Thoracic aorta (tissue), 2 donors: Measurements from ENCODE around the gene FRMPD4. TPM values are rescaled to one million over a fixed set of nuclear protein-coding genes. Genes with fewer than 3 reads are reported as not detected.
"Not testable (repeated sequence)": the region's sequence is repeated elsewhere in the genome, so short reads cannot be mapped to it uniquely, and the experiment has no call there.

Experiments
- ATAC-seq: fragments of 150-250 bp; one replicate; pipeline ENCODE4 v1.8.0; 2017; ENCODE audit warnings: low read depth; ENCODE audit not compliant: insufficient number of reproducible peaks, low FRiP score
- DNase-seq: peaks from one replicate; pipeline ENCODE4 v3.0.0-alpha.2; 2020; ENCODE audit warnings: low spot score
- H3K27ac ChIP-seq, 2 donors: fragments of 200-600 bp; sonication (generic); 1 replicate in 1 of 2; 2 replicates in 1 of 2; pipeline ENCODE4 v1.5.1; 2016; ENCODE audit warnings: mild to moderate bottlenecking in 2 of 2, moderate library complexity in 2 of 2
- H3K27me3 ChIP-seq: fragments of 200-600 bp; sonication (generic); replicated peaks from 2 replicates; pipeline ENCODE4 v1.6.0; 2016; ENCODE audit warnings: mild to moderate bottlenecking; ENCODE audit not compliant: insufficient read depth
- H3K36me3 ChIP-seq: fragments of 200-600 bp; sonication (generic); one replicate; pipeline ENCODE4 v1.5.1; 2016
- H3K4me1 ChIP-seq, 2 donors: fragments of 200-600 bp; sonication (generic); 1 replicate in 1 of 2; 2 replicates in 1 of 2; pipeline versions ENCODE4 v1.5.1 to v1.6.0; 2016; ENCODE audit warnings: low read depth in 2 of 2, mild to moderate bottlenecking in 1 of 2; ENCODE audit not compliant: control insufficient read depth in 1 of 2
- H3K4me3 ChIP-seq: fragments of 200-600 bp; sonication (generic); 2 replicates; pipeline ENCODE4 v1.5.1; 2016; ENCODE audit warnings: mild to moderate bottlenecking
- H3K9me3 ChIP-seq: fragments of 200-600 bp; sonication (generic); 2 replicates; pipeline ENCODE4 v1.5.1; 2016
- total RNA-seq, 2 donors: library from RNA; depleted of rRNA; stranded (reverse); fragments of >200 nt; gene quantifications; one replicate each; pipeline versions ENCODE4 v1.1.0 to v1.2.3, GENCODE V29; 2016
- TF ChIP-seq, protein P1 (sequence below): fragments of 200-600 bp; sonication (generic); IDR thresholded peaks from one replicate; pipeline ENCODE4 v1.5.1; 2019; ENCODE audit warnings: antibody characterized with exemption

FRMPD4 gene
- total RNA-seq, 2 donors from 2014 or later: not detected

DNA sequence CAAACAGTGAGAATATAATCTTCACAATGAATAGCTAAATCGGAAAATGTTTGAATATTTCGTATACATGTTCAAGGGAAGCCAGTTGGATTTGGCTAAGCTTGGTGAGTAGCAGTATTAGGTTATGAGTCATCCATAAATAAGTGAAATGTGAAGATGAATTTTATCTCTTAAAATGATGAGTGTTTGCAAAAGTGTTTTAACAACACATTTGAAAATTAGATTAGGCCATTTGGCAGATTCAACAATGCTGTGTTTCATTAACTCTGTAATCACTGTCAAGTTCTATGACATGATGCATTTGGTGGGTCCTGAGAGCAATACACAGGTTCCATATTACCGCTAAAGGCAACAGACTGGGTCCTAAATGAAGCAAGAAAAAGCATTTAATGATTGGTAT, 351.1 kb downstream of the FRMPD4 start:
- no peaks in the 10 kb centered on the region for H3K36me3 ChIP-seq
- H3K4me1 ChIP-seq: no peaks in the 10 kb centered on the region
- DNase-seq (no peak), ATAC-seq (no peak)
- H3K9me3 ChIP-seq: no peaks in the 10 kb centered on the region
- H3K27ac ChIP-seq: no peak overlapping the region
- no peaks in the 10 kb centered on the region for H3K27me3 ChIP-seq
- no peak overlapping the region for H3K4me3 ChIP-seq
- TF ChIP-seq, protein P1, sequence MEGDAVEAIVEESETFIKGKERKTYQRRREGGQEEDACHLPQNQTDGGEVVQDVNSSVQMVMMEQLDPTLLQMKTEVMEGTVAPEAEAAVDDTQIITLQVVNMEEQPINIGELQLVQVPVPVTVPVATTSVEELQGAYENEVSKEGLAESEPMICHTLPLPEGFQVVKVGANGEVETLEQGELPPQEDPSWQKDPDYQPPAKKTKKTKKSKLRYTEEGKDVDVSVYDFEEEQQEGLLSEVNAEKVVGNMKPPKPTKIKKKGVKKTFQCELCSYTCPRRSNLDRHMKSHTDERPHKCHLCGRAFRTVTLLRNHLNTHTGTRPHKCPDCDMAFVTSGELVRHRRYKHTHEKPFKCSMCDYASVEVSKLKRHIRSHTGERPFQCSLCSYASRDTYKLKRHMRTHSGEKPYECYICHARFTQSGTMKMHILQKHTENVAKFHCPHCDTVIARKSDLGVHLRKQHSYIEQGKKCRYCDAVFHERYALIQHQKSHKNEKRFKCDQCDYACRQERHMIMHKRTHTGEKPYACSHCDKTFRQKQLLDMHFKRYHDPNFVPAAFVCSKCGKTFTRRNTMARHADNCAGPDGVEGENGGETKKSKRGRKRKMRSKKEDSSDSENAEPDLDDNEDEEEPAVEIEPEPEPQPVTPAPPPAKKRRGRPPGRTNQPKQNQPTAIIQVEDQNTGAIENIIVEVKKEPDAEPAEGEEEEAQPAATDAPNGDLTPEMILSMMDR: no peak

DNA sequence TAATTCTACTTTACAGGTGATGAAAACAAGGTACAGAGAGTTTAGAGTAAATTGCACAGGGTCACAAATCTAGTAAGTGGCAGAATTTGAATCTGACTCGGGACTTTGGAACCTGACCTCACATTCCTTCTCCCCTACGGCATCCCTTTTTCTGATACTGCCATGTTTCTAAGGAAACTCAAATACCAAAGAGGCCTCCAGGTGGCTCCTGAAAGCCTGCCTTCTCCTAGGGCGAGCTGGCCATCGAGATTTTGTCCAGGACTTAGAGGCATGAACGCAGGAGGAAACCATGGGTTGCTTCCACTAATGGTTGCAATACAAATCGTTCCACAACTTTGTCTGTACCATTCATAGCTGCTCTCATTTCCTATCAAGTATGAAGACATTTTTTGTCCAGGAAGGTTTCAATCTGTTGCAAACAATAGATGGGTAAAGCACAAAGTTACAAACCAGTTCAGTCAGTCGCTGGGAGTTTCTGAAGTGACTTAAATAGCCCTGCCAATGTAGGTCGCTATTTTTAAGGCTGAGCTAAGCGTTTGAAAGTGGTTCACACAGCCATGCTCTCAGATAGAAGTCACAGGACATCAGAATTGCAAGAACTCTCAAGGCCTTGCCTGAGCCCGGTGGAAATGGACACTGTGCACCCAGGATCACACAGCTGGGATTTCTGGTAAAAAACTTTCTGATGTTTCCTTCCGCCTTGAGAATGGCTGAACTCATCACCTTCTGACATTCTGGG, 356.3 kb downstream of the FRMPD4 start:
- Histone ChIP-seq H3K27ac (no peak overlapping the region), H3K4me3 (no peak overlapping the region), H3K4me1 (no peaks in the 10 kb centered on the region), H3K9me3 (no peaks in the 10 kb centered on the region), H3K36me3 (no peaks in the 10 kb centered on the region), H3K27me3 (no peaks in the 10 kb centered on the region)
- DNase-seq (no peak), ATAC-seq (no peak)
- TF ChIP-seq, protein P1: no peak

DNA sequence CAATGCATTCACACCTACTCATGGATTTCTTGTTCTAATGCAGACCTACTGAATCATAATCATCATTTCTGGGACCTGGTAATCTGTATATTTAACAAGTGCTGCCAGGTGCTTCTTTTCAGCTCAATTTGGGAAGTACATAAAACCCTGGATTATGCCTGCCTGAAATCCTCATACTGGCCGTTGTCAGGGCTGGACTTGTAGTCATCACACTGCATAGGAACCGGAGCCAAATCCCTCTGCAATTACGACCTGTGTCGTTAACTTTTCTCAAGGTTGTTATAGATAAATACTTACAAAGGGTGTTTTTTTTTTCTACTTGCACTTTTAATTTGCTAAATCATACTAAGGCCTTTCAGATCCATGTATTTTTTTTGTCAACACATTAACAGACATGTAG, 358.1 kb downstream of the FRMPD4 start:
- TF ChIP-seq, protein P1: no peak

DNA sequence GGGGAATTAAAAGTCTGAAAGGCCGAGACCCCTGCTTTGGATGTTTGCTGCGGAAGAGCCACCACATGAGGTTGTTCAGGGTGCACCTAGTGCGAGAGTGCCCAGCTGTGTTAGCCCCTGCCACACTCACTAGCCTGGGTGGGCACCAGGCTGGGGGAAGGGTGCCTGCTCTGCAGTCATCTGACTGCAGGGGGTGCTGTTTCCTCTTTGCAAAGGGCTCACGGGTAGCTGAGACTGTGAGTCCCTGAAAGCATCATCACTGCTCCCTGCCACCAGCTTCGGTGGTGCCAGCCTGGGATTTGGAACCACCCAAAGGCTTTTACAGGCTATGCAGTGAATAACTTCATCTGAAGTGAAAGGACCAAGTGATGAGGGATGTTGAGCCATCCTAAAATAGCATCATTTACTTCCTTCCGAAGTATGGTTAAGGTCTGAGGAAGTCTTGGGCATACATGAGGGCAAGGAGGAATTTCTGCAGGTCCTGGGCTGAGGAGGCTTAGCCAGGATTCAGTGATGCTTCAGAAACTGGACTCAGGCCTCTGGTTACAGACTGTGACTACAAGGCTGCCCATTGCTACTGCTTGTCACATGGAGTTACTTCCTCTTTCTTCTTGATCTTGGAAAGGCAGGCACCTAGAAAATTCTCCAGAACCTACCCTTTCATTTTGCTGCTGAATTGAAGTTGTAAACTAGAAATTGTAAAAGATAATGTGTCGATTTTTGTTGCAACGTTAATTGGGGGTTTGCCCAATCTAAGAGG, 359.7 kb downstream of the FRMPD4 start:
- ATAC-seq (no peak), DNase-seq (no peak)
- Histone ChIP-seq H3K36me3 (no peaks in the 10 kb centered on the region), H3K9me3 (no peaks in the 10 kb centered on the region), H3K27ac (no peak overlapping the region), H3K4me3 (no peak overlapping the region), H3K4me1 (no peaks in the 10 kb centered on the region), H3K27me3 (no peaks in the 10 kb centered on the region)
- TF ChIP-seq, protein P1: no peak

More for the DNA sequence above, 358.1 kb downstream of the FRMPD4 start:
- no peak overlapping the region for H3K4me3 ChIP-seq
- H3K9me3 ChIP-seq: no peaks in the 10 kb centered on the region
- ATAC-seq (no peak), DNase-seq (no peak)
- H3K4me1 ChIP-seq: no peaks in the 10 kb centered on the region
- H3K27ac ChIP-seq: no peak overlapping the region
- no peaks in the 10 kb centered on the region for H3K27me3 ChIP-seq
- no peaks in the 10 kb centered on the region for H3K36me3 ChIP-seq

DNA sequence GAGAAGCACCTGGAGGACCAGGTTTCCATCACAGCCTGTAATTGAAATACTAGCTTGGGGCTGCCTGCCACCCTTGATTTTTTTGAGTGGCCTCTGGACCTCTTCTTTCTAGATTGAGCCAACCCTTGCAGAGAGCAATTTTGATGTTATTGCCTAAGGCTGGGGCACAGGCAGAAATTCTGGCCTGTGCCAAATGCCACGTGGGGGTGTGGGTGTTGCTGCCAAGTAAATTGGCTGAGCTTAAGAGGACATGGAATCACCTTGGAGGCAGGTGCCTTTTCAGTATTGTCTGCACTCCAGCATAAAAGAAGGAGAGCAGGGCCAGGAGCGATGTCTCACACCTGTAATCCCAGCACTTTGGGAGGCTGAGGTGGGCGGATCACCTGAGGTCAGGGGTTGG, 366.9 kb downstream of the FRMPD4 start:
- H3K9me3 ChIP-seq: no peaks in the 10 kb centered on the region
- H3K4me3 ChIP-seq: no peak overlapping the region
- no peak overlapping the region for H3K27ac ChIP-seq
- TF ChIP-seq, protein P1: no peak
- ATAC-seq (no peak), DNase-seq (no peak)
- H3K36me3 ChIP-seq: no peaks in the 10 kb centered on the region
- no peaks in the 10 kb centered on the region for H3K4me1 ChIP-seq
- H3K27me3 ChIP-seq: no peaks in the 10 kb centered on the region

DNA sequence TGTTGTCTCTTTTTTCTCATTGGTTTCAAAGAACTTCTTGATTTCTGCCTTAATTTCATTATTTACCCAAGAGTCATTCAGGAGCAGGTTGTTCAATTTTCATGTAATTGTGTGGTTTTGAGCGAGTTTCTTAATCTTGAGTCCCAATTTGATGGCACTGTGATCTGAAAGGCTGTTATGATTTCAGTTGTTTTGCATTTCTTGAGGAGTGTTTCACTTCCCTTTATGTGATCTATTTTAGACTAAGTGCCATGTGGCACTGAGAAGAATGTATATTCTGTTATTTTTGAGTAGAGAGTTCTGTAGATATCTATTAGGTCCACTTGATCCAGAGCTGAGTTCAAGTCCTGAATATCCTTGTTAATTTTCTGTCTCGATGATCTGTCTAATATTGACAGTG, 377.1 kb downstream of the FRMPD4 start:
- not testable (repeated sequence) for H3K4me1 ChIP-seq, H3K27me3 ChIP-seq, H3K27ac ChIP-seq, DNase-seq, H3K4me3 ChIP-seq, H3K36me3 ChIP-seq, H3K9me3 ChIP-seq, ATAC-seq
